HCT116 (cell line): ENCODE results near the gene TAGLN3.

Experiments used
- SP1 ChIP-seq: IDR thresholded peaks from 2 replicates; pipeline ENCODE4 v1.6.1; 2012; ENCODE audit warnings: low read depth
- YY1 ChIP-seq: IDR thresholded peaks from 2 replicates; pipeline ENCODE4 v1.6.1; 2011; ENCODE audit warnings: low read length, low read depth, moderate library complexity, mild to moderate bottlenecking; ENCODE audit not compliant: insufficient replicate concordance; ENCODE audit errors: extremely low read depth
- ZBTB33 ChIP-seq: IDR thresholded peaks from 2 replicates; pipeline ENCODE4 v1.6.1; 2011; ENCODE audit warnings: mild to moderate bottlenecking, low read length, moderate library complexity; ENCODE audit not compliant: insufficient replicate concordance; ENCODE audit errors: extremely low read depth
- TF ChIP-seq, protein P1 (sequence below), 3 experiments: fragments of 200-600 bp in 1 of 3; sonication (generic) in 1 of 3; IDR thresholded peaks in 2 of 3; conservative IDR thresholded peaks in 1 of 3; 2 replicates each; pipeline ENCODE4 v1.5.1; 2012 to 2017; ENCODE audit warnings: low read depth in 2 of 3, low read length in 2 of 3, antibody characterized with exemption in 1 of 3, borderline replicate concordance in 1 of 3, control low read depth in 1 of 3, mild to moderate bottlenecking in 1 of 3, mixed read lengths in 1 of 3, mixed run types in 1 of 3, moderate library complexity in 1 of 3; ENCODE audit not compliant: insufficient read depth in 1 of 3
- TF ChIP-seq, protein P2 (sequence below): IDR thresholded peaks from 2 replicates; pipeline ENCODE4 v1.6.1; 2012

- TF ChIP-seq YY1 (no peak), SP1 (no peak), ZBTB33 (no peak)
- TF ChIP-seq, protein P1, sequence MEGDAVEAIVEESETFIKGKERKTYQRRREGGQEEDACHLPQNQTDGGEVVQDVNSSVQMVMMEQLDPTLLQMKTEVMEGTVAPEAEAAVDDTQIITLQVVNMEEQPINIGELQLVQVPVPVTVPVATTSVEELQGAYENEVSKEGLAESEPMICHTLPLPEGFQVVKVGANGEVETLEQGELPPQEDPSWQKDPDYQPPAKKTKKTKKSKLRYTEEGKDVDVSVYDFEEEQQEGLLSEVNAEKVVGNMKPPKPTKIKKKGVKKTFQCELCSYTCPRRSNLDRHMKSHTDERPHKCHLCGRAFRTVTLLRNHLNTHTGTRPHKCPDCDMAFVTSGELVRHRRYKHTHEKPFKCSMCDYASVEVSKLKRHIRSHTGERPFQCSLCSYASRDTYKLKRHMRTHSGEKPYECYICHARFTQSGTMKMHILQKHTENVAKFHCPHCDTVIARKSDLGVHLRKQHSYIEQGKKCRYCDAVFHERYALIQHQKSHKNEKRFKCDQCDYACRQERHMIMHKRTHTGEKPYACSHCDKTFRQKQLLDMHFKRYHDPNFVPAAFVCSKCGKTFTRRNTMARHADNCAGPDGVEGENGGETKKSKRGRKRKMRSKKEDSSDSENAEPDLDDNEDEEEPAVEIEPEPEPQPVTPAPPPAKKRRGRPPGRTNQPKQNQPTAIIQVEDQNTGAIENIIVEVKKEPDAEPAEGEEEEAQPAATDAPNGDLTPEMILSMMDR (IDR thresholded peaks at IDR 0.05 in 2 of 3, conservative IDR thresholded peaks at IDR 0.05 in 1 of 3; ENCODE audit: borderline replicate concordance in 1 of 3, insufficient read depth in 1 of 3, low read depth in 2 of 3, low read length in 2 of 3) = no peak
- TF ChIP-seq, protein P2, sequence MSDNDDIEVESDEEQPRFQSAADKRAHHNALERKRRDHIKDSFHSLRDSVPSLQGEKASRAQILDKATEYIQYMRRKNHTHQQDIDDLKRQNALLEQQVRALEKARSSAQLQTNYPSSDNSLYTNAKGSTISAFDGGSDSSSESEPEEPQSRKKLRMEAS = no peak
Measured at GRCh38 chr3:111956449-111956848, 42.3 kb upstream of the TAGLN3 start.
